Measurements from ENCODE around the gene CSNK2A1. TPM values are rescaled to one million over a fixed set of nuclear protein-coding genes. Genes with fewer than 3 reads are reported as not detected.
"Not testable (repeated sequence)": the region's sequence is repeated elsewhere in the genome, so short reads cannot be mapped to it uniquely, and the experiment has no call there.

The CSNK2A1 gene
- total RNA-seq = 121 and 124 TPM in 2 replicates

DNA sequence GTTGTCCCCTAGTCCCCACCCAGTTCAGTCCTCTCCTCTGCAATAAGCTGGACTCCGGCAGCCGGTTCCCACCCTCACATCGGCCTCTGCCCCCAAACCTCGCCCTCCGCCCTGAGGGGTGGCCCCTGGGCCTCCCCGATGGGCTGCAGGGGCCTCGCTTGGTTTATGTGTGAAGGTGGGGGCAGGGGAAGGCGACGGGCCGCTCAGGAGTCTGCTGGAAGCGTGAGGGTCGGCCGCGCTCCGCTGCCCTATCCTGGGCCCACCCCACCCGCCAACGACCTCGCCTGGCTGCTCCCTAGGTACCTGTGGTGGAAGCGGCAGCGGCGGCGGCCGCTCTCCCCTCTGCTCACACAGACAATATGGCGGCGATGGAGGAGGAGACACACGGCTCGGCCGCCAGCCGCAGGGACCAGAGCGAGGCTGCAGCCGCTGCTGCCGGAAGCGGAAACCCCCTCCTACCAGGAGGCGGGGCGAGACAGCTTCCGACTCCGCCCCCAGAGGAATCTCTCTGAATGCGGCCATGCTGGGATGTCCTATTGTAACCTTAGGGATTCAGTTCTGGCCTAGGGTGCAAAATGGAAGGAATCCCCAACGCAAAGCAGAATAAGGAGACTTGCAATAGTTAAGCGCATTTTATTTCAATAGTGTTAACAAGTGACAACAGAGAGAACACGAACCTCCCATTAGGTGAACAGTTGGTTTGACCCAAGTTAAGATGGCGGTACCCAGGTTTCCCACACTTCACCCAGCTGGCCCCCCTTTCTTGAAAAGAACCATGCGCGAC is at the start of gene CSNK2A1:
TSS of gene CSNK2A1 (minus strand) at position 422 of the 784 bp plus-strand sequence. CDS start 35,239 bp downstream, outside the sequence.
- intact Hi-C loops (cut with micrococcal nuclease) = loop anchor here (1.0 to 5.0 kb wide), 8 partner anchors 81 to 924 kb away; partner anchors contain the start of genes NSFL1C, RBCK1, SNPH and SOX12

DNA sequence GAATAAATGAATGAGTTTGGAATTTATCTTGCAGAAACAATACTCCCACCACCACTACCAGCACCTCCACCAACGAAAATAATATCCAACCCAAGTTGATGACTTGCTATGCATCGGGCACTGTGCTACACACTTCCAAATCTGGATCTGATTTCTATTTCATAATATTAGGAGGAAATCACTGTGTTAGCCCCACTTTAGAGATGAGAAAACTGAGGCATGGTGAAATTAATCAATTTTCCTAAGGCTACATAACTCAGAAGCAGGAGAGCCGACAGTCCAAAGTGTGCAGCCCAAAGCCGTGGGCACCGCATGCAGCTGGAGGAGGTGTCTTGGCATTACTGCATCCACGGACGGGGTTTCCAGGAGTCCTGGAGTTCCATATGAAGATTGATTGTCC is 48.9 kb upstream of the CSNK2A1 start:
- intact Hi-C loops (cut with micrococcal nuclease) = no loop called here

DNA sequence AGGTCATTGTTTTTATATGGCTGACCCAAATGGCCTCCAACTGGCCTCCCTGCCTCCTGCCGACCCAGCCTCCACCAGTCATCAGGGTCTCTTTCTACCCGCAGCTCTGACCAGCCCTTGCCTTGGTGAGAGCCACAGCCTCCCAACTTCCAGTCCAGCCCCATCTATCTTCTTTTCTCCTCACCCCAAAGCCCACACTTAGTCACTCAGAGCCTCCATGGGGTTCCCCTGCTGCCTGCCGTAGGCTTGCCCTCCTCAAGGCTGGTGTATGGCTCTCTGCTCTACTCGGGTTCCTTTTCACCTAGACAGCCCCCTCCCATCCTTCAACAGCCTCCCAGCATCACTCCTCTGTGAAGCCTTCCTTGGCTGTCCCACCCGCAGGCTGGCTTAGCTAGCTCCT is 48.4 kb upstream of the CSNK2A1 start:
- intact Hi-C loops (cut with micrococcal nuclease) = no loop called here

DNA sequence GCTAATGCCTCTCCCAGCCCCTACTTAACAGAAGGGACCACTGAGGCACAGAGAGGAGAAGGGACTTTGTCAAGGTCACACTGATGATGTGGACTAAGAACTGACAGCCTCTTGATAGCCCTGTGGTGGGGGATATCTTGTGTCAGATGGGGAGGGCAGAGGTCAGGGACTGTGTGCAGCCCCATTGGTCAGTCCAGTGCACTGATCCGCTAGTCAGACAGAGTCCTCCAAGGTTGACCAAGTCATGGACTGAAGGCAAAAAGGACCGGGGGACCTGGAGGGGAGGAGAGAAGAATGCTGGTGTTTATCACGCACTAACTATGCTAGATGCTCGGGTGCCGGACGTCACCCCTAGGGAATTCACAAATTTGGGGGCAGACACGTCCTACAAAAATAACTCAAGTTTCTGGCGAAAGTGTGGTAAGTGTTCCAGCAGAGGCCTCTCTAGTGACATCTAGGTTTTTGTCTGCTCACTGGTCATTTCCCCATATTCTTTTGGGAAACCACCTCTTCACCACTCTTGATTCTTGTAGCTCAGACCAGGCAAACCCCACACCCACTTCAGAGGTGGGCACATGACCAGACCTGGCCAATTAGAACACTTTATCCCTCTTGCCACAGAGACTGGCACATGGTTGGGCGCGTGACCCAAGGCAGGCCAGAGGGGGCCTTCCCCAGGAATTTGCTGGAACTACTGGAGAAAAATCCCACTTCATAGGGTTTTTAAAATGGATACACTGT is 45.5 kb upstream of the CSNK2A1 start:
- intact Hi-C loops (cut with micrococcal nuclease) = no loop called here

DNA sequence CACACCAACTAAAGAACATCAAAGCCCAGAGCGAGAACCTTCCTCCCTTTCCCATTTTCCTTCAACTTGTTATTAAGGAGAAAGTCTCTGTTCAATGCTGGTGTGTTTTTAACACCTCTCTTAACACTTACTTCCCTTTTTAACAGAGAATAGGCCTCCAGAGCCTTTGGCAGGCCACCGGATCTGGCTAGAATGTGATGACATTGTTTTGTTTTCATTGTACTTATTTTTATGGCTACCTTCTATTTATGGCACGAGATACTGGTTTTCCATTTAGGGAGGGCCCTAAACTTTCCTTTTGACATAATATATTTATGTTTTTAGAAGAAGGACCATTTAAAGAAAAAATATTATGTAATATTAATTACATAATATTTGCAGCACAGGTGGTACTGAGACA is 44.9 kb upstream of the CSNK2A1 start:
- intact Hi-C loops (cut with micrococcal nuclease) = no loop called here

DNA sequence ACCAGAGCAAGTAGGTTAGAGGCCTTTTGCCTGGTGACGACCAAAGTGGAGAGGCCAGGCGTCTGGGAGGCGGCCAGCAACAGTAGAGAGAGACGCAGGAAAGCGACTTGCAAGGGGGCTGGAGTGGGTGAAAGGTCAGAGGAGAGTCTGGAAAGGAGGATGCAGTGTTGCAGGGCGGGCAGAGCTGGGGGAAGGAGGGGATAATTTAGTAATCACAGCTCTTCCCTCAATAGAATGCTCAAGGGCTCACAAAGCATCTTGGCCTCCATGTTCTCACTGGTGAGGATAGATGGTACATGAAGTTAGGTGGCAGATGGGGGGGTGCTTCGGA is 41.3 kb upstream of the CSNK2A1 start:
- intact Hi-C loops (cut with micrococcal nuclease) = no loop called here

DNA sequence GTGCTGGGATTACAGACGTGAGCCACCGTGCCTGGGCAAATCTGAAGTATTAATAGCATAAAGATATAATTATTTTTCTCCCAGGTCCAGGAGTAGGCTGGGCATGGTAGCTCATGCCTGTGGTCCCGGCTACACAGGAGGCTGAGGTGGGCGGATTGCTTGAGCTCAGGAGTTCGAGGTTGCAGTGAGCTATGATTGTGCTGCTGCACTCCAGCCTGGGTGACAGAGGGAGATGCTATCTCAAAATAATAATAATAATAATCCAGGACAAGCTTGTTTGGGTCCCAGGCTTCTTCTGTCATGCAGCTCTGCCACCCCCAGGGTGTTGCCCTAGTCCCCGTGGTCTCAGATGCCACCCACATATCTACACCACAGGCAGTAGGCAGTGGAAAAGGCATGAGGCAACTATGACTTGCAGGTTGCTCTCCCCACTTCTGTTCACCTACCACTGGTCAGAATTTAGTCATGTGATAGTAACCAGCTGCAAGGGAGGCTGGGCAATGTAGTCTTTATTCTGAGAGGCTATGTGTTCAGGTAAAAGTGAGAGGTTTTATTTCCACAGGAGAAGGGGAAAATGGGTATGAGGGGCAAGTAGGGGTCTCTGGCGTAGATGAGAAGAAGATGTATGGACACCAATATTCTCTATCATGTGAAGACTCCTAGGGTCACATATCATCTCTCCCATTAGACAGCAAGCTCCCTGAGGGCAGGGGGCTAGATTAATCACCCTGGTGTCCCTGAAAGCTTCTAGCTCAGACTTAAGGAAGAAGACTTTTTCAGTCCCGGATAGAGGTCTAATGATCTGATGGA is 40.8 kb upstream of the CSNK2A1 start:
- intact Hi-C loops (cut with micrococcal nuclease) = no loop called here

DNA sequence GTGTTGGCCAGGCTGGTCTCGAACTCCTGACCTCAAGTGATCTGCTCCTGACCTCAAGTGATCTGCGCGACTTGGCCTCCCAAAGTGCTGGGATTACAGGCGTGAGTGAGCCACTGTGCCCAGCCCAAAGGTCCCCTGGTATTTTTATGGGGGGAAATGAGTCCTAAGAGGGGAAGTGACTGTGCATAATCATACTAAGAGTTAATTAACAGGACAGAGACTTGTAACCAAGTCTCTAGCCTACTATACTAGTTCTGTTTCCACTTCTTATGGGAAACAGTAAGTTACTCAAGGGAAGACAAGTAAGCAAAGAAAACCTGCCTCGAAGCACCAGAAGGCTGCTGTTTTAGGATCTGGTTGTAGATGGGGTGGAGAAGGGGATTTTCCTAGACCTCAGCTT is 38.6 kb upstream of the CSNK2A1 start:
- intact Hi-C loops (cut with micrococcal nuclease) = no loop called here

DNA sequence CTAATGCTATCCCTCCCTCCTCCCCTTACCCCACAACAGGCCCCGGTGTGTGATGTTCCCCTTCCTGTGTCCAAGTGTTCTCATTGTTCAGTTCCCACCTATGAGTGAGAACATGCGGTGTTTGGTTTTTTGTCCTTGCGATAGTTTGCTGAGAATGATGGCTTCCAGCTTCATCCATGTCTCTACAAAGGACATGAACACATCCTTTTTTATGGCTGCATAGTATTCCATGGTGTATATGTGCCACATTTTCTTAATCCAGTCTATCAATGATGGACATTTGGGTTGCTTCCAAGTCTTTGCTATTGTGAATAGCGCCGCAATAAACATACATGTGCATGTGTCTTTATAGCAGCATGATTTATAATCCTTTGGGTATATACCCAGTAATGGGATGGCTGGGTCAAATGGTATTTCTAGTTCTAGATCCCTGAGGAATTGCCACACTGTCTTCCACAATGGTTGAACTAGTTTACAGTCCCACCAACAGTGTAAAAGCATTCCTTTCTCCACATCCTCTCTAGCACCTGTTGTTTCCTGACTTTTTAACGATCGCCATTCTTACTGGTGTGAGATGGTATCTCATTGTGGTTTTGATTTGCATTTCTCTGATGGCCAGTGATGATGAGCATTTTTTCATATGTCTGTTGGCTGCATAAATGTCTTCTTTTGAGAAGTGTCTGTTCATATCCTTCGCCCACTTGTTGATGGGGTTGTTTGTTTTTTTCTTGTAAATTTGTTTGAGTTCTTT is 35.5 kb upstream of the CSNK2A1 start:
- intact Hi-C loops (cut with micrococcal nuclease) = not testable (repeated sequence)

DNA sequence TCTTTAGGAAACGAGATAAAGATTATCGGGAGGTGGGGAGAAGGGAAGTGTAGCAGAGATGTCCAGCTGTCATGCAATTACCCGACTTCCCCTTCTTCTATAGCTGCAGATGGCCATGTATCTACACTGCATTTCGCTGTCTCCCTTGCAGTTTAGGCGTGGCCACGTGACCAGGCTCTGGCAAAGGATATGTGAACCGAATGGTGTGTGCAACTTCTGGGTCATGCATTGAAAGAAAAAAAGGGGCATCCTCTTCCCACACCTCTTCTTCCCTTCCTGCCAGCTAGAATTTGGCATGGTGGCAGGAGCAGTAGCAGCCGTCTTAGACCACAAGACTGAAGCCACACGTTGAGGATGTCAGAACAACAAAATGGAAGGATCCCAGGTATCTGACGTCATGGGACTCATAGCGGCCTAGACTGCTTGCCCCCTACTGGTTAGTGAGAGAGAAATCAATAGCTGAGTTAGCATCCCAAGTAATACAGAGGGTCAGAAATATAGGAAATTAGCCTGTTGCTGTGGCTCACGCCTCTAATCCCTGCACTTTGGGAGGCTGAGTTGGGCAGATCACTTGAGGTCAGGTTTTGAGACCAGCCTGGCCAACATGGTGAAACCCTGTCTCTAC is 33.7 kb upstream of the CSNK2A1 start:
- intact Hi-C loops (cut with micrococcal nuclease) = no loop called here

DNA sequence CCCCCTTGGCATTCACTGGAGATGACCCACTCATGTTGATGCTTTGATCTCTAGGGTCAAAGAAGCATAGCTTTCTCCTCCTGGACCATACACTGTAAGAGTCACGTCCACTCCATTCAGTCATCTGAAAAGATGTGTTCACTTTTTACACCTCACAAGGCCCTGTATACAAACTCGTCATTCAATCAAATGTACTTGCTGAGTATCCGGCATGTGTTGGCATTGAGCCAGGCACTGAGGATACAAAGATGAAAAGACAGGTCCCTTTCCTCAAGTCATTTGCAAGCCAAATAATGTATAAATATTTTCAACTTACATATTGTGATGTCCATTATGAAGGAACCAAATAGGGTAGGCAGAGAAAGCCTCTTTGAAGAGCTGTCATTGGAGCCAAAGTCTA is 32.6 kb upstream of the CSNK2A1 start:
- intact Hi-C loops (cut with micrococcal nuclease) = no loop called here

DNA sequence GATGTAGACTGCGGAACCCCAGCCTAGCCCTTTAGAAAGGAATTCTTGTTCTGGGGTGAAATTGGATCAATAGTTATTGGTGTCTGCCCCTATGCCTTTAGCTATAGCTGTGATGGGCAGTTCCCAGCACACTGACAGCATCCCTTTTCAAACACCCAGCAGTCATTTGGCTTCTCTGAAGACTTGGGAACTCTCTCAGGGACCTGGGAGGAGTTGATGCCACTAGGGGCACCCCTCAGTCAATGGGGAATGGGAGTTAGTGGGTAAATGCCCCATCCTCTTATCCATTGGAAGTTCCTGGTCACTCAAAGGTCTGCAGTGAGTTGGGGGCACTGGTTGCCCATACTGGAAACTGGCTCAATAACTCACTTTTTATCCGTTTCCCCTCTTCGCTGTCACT is 31.6 kb upstream of the CSNK2A1 start:
- intact Hi-C loops (cut with micrococcal nuclease) = no loop called here

DNA sequence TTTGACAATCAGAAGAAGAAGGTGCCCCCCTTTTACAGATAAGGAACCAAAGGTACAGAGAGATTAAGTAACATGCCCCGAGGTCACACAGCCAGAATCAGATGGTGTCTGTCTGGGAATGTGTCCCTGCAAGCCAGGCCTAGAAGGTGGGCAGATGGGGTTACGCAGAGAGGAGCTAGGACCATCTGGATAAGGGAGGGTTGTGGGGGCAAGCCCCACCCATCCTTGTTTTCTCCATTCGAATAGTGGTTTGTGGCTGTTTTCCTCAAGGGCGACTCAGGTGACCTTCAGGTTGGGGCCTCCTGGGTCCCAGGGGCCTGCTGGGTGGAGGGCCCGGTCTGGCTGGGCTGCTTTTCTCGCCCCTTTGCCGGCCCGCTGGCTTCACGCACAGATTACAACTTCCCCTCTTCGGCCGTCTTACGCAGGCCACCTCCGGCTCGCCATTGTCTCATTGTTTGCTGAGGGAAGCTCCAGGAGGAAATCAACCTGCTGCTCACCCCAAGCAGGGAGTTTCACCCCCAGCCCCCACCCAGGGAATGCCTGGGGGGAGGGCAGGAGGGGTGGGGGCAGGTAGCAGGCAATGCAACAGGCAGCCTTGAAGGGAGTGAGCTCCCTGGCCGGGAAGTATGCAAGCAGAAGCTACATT is 30.8 kb upstream of the CSNK2A1 start:
- intact Hi-C loops (cut with micrococcal nuclease) = no loop called here

DNA sequence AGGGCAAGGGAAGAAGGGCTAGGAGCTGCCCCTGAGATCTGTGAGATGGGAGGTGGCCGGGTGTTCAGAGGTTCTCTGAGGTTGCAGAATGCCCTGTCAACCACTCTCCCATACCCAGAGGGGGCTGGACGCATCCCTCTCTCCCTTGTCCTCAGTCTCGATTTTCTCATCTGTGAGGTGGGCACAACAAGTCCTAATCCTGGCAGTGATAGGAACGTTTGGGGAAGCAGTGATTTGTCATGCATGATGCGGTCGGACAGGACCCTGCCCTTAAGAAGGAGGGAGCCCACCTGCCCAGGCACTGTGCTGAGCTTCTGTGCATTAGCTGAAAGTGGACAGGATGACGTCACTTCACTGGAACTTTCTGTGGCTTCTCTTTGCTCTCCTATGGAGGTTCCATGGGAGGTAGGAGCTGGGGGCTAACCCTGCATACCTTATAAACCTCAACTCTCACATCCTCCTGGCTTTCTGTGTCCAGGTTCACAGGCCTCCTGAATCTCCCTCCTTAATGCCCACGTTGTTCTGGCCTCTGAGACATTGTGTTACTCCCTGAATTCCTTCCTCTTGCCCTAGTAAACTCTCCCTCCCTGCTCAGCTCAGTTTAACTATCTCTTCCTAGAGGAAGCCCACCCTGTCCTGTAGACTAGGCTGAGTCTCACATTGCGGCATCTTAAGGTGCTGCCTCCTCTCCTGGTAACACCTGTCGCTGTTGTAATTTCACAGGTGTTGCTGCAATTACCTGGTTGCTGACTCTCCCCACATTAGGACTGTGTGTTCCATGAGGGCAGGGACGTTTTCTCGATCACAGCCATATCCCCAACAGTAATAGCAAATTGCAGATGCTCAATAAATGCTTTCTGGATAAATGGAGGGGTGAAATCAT is 30.1 kb upstream of the CSNK2A1 start:
- intact Hi-C loops (cut with micrococcal nuclease) = no loop called here

DNA sequence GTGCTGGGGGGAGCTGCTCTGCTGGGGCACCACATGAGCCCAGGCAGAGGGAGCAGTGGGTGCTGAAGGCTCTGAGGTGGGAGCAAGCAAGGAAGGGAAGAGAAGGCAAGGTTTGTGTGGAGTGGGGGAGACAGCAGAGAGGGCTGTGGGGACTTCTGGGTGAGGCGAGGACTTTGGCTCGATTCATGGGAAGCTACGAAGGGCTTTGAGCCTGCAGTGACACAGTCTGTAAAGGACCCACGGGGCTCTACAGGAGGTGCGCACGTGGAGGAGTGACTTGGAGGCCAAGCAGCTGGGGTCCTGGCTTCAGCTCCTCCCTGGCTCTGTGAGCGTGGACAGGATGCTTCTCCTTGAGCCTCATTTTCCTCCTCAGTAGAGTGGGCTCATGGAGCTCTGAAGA is 29.1 kb upstream of the CSNK2A1 start:
- intact Hi-C loops (cut with micrococcal nuclease) = no loop called here

DNA sequence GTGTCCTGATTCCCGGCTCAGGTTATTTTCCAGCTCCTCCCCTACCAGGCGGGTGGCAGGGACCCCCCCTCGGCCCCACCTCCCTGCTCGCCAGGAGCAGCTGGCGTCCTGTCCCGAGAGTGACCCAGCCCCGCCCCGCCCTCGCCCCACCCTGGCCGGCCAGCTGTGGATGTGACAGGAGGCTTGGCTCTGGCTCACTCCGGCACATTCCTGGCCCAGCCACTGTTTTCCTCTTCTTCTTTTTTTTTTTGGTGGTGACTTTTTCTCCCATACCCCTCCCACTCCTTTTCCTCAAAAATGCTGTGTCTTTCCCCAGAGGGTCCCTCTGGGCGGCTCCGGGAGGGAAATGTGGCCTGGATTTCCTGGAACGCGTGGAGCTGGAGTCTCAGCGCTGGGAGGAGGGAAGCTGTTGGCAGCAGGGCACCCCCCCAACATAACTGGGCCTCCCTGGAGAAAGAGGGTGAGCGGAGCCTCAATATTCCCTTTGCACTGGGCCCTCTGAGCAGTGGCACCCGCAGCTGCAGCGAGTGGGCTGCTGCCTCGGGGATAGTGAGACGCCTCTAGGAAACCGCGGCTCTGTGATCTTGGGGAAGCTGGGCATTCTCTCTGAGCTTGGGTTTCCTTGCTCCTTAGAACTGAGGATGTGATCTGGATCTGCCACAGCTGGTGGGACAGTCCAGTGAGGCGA is 28.3 kb upstream of the CSNK2A1 start:
- intact Hi-C loops (cut with micrococcal nuclease) = no loop called here

DNA sequence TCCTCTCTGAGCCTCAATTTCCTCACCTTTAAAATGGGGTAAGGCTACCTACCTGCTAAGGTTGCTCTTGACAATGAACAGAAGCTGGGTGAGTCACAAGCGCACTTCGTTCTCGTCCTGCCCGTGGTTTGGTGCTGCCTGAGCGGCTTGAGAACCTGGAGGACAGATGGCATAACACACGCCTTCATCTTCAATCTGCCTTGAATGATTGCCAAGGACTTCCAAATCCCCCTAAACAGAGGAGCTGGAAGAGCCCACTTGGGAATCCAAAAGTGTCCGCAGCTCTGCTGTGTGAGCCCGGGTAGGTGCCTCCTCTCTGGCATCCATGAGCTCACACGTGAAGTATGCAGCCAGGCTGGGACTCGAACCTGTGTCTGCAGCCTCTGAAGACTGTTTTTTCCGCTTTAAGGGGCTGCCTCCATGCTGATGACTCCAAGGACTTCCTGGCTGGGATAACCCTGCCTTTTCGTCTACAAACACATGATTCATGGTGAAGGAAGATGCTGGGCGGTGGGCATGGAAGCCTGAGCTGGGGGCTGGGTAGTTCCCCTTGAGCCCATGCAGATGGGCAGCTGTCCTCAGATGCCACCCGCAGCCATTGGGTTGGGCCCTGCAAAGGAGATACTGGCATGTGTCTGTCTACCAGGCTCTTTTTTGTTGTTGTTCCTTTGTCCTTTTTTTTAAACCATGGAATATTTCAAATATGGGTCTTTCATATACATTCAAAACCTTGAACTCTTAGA is 25.3 kb upstream of the CSNK2A1 start:
- intact Hi-C loops (cut with micrococcal nuclease) = no loop called here

DNA sequence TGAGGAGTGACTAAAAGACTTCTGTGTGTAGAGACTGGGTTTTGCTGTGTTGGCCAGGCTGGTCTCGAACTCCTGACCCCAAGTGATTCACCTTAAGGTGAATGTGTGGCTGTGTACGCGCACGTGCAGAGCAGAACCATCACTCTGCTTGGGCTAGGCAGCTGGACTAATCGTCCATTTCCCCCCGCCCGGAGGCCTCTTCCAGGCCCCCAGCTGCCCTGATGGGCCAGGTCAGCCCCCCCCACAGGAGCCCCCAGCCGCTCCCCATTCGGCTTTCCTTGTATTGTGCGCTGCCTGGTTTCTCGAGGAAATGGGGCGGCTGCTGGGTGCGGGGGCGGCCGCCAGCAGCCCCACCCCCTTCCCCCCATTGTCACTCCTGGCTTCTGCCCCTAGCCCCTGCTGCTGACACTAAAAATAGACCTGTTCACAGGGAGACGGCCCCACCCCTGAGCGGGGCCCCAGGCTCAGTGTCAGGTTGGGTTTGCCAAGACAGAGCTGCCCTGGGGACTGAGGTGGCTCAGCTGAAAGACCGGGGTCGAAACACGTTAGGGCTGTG is 24.6 kb upstream of the CSNK2A1 start:
- intact Hi-C loops (cut with micrococcal nuclease) = no loop called here

All from T-helper 1 cell treated with Interleukin-12 subunit alpha and Interleukin-12 subunit beta and Interleukin-4 antibody, amounts not matched to agents 30 ng/mL and 1 ng/mL, for 36 hours (primary cell).